A204.1 (cell line): ENCODE measurements around the gene SRP72.
"Not testable (repeated sequence)": the region's sequence is repeated elsewhere in the genome, so short reads cannot be mapped to it uniquely, and the experiment has no call there.

ENCODE experiments used
- FAIRE-seq: peaks from 2 replicates; lab custom pipeline; 2012; peaks lifted over from hg19 to GRCh38; lab: Jason Lieb, UNC

SRP72 gene

GRCh38 chr4:56467284-56468096, at the start of gene SRP72:
SRP72 (plus strand) TSS chr4:56467617; CDS start chr4:56467636, 19 bp downstream.
- peak; percentile 34 for FAIRE-seq

DNA sequence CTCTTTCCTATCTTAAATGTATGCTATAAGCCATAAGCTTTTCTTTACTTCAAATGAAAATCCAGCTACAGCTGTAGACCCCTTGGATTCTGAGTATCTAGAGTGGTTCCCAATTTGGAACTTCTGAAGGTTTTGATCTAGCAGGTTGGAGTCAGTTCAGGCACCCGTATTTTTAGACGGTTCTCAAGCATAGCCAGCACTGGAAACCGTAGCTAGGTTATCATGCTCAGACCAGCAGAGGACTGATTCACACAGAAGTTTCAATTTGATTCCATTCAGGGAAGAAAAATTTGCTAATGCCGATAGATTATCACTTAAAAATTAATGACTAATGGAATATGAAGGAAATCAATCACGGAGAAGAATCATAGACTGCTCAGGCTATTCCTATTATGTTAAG, 43.2 kb upstream of the SRP72 start:
- FAIRE-seq = no peak

- FAIRE-seq = peak; percentile 90
Measured at GRCh38 chr4:56424697-56425514, 42.5 kb upstream of the SRP72 start.

- FAIRE-seq = no peak
Measured at GRCh38 chr4:56425518-56425917, 41.9 kb upstream of the SRP72 start.

GRCh38 chr4:56426273-56426672, 41.1 kb upstream of the SRP72 start:
- no peak for FAIRE-seq

- no peak for FAIRE-seq
Measured at GRCh38 chr4:56427179-56427578, 40.2 kb upstream of the SRP72 start.

- no peak for FAIRE-seq
Measured at GRCh38 chr4:56430203-56430602, 37.2 kb upstream of the SRP72 start.

DNA sequence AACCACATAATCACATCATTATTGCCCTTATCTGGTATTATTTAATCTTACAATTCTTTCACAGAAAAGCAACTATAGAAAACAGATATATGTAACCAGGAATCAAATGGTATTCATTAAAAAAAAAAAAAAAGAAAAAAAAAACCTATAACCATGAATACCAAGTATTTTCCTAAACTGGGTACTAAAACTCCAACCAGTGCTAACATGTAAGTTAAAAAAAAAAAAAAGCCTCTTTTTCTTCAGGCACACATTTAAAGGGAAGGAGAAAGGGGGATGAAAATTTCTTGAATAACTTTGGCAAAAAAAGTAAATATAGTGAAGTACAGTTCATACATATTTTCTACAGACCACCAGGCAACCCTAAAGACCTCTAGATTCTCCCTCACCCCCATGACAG, 34.1 kb upstream of the SRP72 start:
- no peak for FAIRE-seq

DNA sequence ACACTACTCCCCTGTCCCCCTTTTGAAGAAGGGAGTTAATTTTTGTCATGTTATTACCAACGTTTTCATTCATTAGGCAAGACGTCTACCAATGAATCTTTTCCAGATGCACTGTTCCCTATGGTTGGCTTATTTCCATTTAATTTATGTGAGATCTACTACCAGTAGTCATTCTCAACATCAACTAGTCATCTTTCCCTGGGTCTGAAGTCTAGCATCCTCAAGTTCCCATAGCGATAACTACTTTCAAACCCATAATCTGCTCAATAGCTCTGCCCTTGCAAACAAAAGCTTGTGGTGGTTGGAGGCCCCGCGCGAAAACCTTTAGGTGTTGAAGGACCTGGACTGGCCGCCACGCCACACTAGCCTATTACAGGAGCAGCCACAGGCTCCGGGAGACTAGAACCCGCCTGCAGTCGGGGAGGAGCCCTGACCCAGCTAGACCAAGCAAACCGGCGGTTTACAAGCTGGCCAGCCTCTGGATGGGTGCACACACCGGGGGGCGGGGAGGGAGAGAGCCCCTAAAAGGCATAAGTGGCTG, 32.7 kb upstream of the SRP72 start:
- FAIRE-seq = no peak

DNA sequence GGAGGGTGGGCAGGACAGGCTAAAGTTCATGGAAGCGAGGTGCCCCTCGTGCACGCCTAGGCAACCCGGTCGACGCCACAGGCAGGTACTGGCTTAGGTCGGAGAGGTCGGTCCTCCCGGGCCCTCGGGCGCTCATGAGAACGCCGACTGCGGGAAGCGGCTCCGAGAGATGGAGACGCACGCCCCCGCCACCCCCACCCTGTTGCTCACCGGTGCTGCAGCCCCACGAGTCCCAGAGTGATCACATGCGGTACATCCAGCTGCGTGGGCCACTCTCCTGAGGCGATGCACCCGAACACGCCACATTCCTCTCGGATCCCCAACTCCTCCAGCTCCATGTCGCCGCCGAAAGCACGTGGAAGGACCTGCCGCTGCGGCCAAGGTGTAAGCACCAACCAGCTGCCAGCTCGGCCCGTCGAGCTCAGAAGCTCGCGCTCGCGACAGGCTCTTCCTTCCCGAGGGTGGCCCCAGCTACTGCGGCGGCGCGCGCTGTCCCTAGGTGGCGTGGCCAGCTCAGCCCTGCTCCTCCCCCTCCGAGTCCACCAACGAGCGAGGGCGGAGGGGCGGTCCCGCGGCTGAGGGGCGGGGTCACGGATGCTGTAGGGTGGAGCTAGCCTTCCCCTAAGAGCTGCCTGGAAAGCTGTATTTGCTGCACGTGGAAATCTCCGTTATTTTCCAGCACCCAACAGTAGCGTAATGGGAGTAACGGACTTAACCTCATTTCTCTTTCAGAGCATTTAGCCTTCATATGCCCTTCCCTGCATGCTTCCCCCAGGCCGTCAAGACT, 32.1 kb upstream of the SRP72 start, which contains the start of gene PPAT:
Gene PPAT (minus strand): TSS at position 476 of the 787 bp plus-strand sequence. CDS start 138 bp downstream, at position 338.
- peak; percentile 97 for FAIRE-seq

DNA sequence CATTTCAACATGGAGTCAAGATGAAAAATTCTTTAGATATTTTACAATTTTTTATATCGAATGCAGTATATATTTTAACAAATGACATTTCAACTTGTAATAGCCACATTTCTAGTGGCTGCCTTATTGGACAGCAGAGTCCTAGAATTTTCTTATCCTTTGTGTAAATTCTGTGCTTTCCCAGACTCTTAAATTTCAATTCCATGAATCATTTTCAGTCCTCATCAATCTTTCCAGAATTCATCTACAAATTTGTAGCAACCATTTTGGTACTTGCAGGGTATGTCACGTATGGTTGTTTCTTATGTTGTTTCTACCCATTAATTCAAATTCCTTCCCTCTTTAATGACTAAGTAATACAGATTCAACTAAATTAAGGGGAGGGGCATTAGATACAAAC, 28.7 kb upstream of the SRP72 start:
- FAIRE-seq = no peak

DNA sequence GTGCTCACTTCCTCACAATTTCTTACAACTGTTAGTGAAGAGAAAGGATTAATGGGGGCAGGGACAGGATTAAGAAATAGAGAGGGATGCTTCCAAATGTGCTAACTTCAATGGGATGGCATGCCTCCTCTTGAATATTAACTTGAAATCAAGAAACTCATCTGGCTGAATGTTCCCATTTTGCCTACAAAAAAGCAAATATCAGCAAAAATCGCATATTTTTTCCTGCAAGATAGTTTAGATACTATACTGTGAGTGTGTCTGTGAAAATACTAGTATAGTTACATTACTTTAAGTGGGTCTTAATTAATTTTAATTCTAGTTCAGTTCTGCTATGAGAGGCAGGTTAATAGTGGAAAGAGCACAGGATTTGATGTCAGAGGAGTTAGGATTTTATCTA, 26.4 kb upstream of the SRP72 start:
- no peak for FAIRE-seq

DNA sequence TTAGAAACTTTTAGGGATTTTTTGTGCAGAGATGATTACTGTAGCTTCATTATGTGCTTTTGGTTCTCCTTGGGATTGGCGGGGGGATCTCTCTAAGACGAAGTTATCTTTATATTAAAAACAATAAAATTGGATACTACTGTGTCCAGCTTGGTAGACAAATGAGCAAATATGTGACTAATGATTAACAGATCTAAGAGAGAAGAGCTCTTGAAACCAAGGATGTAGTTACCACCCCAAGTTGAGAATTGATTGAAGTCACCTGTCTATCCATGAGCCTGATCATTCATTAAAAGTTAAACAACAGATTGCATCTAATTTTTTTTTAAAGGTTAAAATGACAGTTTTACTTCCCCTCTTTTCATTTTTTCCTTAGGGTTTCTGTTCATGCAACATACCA, 22.7 kb upstream of the SRP72 start:
- no peak for FAIRE-seq

GRCh38 chr4:56445699-56446098, 21.7 kb upstream of the SRP72 start:
- FAIRE-seq = no peak

GRCh38 chr4:56448301-56448700, 19.1 kb upstream of the SRP72 start:
- no peak for FAIRE-seq

DNA sequence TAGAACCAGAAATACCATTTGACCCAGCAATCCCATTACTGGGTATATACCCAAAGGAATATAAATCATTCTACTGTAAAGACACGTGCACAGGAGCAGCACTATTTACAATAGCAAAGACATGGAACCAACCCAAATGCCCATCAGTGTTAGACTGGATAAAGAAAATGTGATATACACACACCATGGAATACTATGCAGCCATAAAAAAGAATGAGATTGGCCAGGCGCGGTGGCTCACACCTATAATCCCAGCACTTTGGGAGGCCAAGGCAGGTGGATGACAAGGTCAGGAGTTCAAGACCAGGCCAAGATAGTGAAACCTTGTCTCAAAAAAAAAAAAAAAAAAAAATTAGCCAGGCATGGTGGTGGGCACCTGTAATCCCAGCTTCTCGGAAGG, 17.9 kb upstream of the SRP72 start:
- FAIRE-seq = not testable (repeated sequence)

DNA sequence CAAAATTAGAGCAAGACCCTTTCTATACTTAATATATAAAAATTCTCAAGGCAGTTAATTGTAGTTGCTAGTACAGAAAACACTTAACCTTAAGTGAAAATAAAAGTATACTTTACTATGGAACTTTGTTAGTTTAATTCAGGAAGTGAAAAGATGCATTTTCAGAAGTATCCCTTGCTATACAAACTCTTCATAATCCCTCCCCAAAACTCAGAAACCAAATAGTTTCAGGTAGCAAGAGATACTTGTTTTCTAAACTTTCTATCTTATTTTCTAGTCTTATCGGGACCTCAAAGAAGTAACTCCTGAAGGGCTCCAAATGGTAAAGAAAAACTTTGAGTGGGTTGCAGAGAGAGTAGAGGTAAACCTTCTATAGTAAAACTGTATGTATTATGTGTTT, 17.1 kb upstream of the SRP72 start:
- FAIRE-seq = no peak

- FAIRE-seq = no peak
Measured at GRCh38 chr4:56460085-56460484, 7.3 kb upstream of the SRP72 start.

DNA sequence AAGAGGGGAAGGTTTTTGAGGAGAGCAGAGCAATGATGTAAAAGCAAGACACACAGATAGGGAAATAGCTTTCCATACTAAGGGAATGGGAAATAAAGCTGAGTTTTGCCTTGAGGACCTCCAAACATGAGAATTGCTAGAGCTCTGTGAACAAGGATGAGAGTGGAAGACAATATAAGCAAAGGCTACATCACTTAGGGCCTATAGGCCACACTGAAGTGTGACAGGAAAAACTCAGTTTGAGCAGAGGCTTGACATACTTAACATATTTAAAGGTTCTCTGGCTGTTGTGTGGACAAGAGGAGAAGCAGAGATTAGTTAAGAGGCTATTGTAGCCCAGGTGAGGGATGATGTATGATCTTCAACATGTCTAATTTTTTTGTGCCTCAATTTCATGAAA, 5.3 kb upstream of the SRP72 start:
- FAIRE-seq = no peak

- no peak for FAIRE-seq
Measured at GRCh38 chr4:56463711-56464110, 3.7 kb upstream of the SRP72 start.

DNA sequence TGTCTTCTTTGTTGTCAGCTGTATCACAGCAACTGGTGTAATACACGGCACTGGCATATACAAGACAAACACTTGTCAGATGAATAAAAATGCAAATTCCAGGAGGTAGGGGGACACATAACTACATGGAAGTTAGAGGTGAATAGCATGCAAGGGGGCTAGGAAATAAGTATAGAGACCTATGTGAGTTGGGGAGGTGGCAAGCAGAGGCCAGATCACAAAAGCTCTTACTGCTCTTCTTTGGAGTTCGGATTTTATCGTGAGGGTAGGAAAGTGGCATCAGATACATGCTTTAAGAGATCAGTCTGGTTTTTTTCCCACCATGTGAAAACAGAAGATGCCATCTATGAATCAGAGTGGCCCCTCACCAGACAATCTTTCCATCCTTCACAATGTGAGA, 2.8 kb upstream of the SRP72 start:
- FAIRE-seq = no peak

DNA sequence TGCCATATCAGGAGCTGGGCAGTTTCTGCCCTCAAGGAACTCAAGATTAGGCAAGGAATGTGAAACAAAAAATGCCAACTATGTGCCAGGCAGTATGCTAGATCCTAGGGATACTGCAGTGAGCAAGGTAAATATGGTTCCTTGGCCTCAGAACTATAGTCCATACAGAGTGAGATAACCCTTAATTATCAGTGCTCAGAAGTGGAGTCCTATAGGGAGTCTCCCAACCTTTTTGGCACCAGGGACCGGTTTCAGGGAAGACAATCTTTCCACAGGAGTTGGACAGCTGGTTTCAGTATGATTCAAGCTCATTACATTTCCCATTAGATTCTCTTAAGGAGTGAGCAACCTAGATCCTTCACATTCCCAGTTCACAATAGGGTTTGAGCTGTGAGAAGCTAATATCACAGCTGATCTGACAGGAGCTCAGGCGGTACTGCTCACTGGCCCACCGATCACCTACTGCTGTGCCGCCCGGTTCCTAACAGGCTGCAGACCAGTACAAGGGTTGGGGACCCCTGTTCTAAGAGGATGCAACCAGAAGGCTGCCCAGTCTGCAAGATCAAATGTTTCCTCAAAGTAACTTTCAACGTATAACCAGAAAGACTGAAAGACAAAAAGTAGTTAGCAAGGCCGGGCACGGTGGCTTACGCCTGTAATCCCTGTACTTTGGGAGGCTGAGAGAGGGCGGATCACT, 1.7 kb upstream of the SRP72 start:
- no peak for FAIRE-seq
